Dermis lymphatic vessel endothelial cell (primary cell): ENCODE results near the gene BBS10. TPM values are rescaled to one million over a fixed set of nuclear protein-coding genes. Genes with fewer than 3 reads are reported as not detected.

Experiments used
- total RNA-seq: library from RNA; depleted of rRNA; stranded (reverse); fragments of >200 nt; gene quantifications from 2 replicates; pipeline ENCODE4 v1.2.1, GENCODE V29; 2014

BBS10 gene
- 10.1 and 13.2 TPM in 2 replicates for total RNA-seq

GRCh38 chr12:76348079-76348901, at the start of gene BBS10:
BBS10 (minus strand) TSS chr12:76348415; CDS start chr12:76348358, 57 bp downstream.

Other genes starting within 250 kb of the BBS10 start
- 35.7 and 49.7 TPM in 2 replicates for gene OSBPL8, start 211.4 kb upstream of the BBS10 start, total RNA-seq